ENCODE results near the gene ZNF830. TPM values are rescaled to one million over a fixed set of nuclear protein-coding genes. Genes with fewer than 3 reads are reported as not detected.
A peak's percentile ranks its signal among the peaks of the same experiment; 100 is the strongest.

ZNF830 gene
- total RNA-seq, 1 donor from 2014 or later: 21.3 TPM

GRCh38 chr17:34980681-34981537 lies 19.6 kb downstream of the ZNF830 start:
- TF ChIP-seq, protein P1, sequence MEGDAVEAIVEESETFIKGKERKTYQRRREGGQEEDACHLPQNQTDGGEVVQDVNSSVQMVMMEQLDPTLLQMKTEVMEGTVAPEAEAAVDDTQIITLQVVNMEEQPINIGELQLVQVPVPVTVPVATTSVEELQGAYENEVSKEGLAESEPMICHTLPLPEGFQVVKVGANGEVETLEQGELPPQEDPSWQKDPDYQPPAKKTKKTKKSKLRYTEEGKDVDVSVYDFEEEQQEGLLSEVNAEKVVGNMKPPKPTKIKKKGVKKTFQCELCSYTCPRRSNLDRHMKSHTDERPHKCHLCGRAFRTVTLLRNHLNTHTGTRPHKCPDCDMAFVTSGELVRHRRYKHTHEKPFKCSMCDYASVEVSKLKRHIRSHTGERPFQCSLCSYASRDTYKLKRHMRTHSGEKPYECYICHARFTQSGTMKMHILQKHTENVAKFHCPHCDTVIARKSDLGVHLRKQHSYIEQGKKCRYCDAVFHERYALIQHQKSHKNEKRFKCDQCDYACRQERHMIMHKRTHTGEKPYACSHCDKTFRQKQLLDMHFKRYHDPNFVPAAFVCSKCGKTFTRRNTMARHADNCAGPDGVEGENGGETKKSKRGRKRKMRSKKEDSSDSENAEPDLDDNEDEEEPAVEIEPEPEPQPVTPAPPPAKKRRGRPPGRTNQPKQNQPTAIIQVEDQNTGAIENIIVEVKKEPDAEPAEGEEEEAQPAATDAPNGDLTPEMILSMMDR (IDR thresholded peaks at IDR 0.05; ENCODE audit: unreplicated experiment): peak; percentile 42
- DNase-seq (ENCODE audit: low spot score, unreplicated experiment): peak; percentile 42
- H3K9me3 Mint-ChIP-seq (ENCODE audit: low read depth): no peaks in the 10 kb centered on the region
- H3K4me3 Mint-ChIP-seq (ENCODE audit: low read depth): peak overlapping the region; percentile 91
- peaks cover 9% of the 10 kb centered on the region for H3K36me3 Mint-ChIP-seq (ENCODE audit: insufficient read depth)
- H3K27me3 Mint-ChIP-seq: no peaks in the 10 kb centered on the region
- peak overlapping the region; percentile 95 for H3K27ac Mint-ChIP-seq
- peaks cover 24% of the 10 kb centered on the region for H3K4me1 Mint-ChIP-seq (ENCODE audit: low read depth)

GRCh38 chr17:34981538-34982241 lies 20.4 kb downstream of the ZNF830 start:
- TF ChIP-seq, protein P1 (IDR thresholded peaks at IDR 0.05; ENCODE audit: unreplicated experiment): no peak
- H3K4me1 Mint-ChIP-seq (ENCODE audit: low read depth): peaks cover 24% of the 10 kb centered on the region
- H3K27ac Mint-ChIP-seq: peak overlapping the region; percentile 95
- peak overlapping the region; percentile 78 for H3K4me3 Mint-ChIP-seq (ENCODE audit: low read depth)
- no peaks in the 10 kb centered on the region for H3K27me3 Mint-ChIP-seq
- H3K9me3 Mint-ChIP-seq (ENCODE audit: low read depth): no peaks in the 10 kb centered on the region
- DNase-seq (ENCODE audit: low spot score, unreplicated experiment): no peak
- peaks cover 12% of the 10 kb centered on the region for H3K36me3 Mint-ChIP-seq (ENCODE audit: insufficient read depth)

- peaks cover 13% of the 10 kb centered on the region for H3K4me1 Mint-ChIP-seq (ENCODE audit: low read depth)
- no peaks in the 10 kb centered on the region for H3K9me3 Mint-ChIP-seq (ENCODE audit: low read depth)
- peaks cover 46% of the 10 kb centered on the region for H3K36me3 Mint-ChIP-seq (ENCODE audit: insufficient read depth)
- no peak for DNase-seq (ENCODE audit: low spot score, unreplicated experiment)
- H3K4me3 Mint-ChIP-seq (ENCODE audit: low read depth): no peak overlapping the region
- H3K27me3 Mint-ChIP-seq: no peaks in the 10 kb centered on the region
- TF ChIP-seq, protein P1 (IDR thresholded peaks at IDR 0.05; ENCODE audit: unreplicated experiment): no peak
- H3K27ac Mint-ChIP-seq: no peak overlapping the region
Measured at GRCh38 chr17:34987232-34987631, 25.9 kb downstream of the ZNF830 start.

GRCh38 chr17:34988644-34989043 lies 27.3 kb downstream of the ZNF830 start:
- no peak for DNase-seq (ENCODE audit: low spot score, unreplicated experiment)
- no peak overlapping the region for H3K27ac Mint-ChIP-seq
- no peaks in the 10 kb centered on the region for H3K27me3 Mint-ChIP-seq
- H3K36me3 Mint-ChIP-seq (ENCODE audit: insufficient read depth): peaks cover 49% of the 10 kb centered on the region
- no peak overlapping the region for H3K4me3 Mint-ChIP-seq (ENCODE audit: low read depth)
- no peaks in the 10 kb centered on the region for H3K9me3 Mint-ChIP-seq (ENCODE audit: low read depth)
- H3K4me1 Mint-ChIP-seq (ENCODE audit: low read depth): peaks cover 10% of the 10 kb centered on the region
- TF ChIP-seq, protein P1 (IDR thresholded peaks at IDR 0.05; ENCODE audit: unreplicated experiment): no peak

DNA sequence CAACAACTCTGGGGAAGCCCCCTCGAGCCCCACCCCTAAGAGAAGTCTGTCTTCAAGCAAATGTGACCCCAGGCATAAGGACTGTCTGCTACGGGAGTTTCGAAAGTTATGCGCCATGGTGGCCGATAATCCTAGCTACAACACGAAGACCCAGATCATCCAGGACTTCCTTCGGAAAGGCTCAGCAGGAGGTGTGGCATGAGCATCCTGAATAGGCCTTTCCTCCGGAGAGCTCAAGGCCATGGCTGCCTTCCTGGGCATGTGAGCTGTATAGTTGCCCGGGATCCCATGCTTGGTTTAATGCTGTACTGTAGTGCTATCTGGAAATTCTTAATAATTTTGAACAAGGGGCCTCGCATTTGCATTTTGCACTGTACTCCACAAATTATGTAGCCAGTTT lies 28.1 kb downstream of the ZNF830 start:
- Mint-ChIP-seq H3K9me3 (ENCODE audit: low read depth) (no peaks in the 10 kb centered on the region), H3K36me3 (ENCODE audit: insufficient read depth) (peaks cover 49% of the 10 kb centered on the region), H3K4me1 (ENCODE audit: low read depth) (peaks cover 8% of the 10 kb centered on the region), H3K27ac (no peak overlapping the region), H3K4me3 (ENCODE audit: low read depth) (no peak overlapping the region), H3K27me3 (no peaks in the 10 kb centered on the region)
- TF ChIP-seq, protein P1 (IDR thresholded peaks at IDR 0.05; ENCODE audit: unreplicated experiment): no peak
- no peak for DNase-seq (ENCODE audit: low spot score, unreplicated experiment)
